ENCODE data around the gene FKBP5. TPM values are rescaled to one million over a fixed set of nuclear protein-coding genes. Genes with fewer than 3 reads are reported as not detected.

FKBP5 gene
- total RNA-seq, 1 experiment from 2014 or later = 33.9 TPM

DNA sequence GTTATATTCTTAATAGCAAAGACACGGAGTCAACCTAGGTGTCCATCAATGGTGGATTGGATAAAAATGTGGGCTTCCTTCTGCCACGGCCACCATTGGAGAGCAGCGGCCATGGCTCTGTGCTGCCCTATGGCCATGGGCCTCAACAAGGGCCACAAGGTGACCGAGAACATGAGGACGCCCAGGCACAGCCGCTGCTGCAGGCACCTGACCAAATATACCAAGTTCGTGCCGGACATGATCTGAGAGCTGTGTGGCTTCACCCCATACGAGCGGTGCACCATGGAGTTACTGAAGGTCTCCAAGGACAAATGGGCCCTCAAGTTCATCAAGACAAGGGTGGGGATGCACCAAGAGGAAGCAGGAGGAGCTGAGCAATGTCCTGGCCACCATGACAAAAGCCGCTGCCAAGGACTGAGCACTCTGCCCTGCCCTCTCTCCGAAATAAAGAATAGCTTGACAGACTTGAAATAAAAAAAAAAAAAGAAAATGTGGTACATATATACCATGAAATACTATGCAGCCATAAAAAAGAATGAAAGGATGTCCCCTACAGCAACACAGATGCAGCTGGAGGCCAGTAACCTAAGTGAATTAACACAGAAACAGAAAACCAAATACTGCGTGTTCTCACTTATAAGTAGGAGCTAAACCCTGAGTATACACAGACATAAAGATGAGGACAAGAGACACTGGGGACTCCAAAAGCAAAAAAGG, 81.0 kb downstream of the FKBP5 start:
- Histone ChIP-seq H2AFZ (ENCODE audit: low read length) (no peak overlapping the region), H3T11ph (ENCODE audit: low read length) (no peak overlapping the region), H3K23ac (ENCODE audit: insufficient read length, low read depth, low read length) (no peak overlapping the region), H4K91ac (ENCODE audit: insufficient read length, low read depth, low read length) (no peak overlapping the region), H3K18ac (ENCODE audit: insufficient read length, low read depth, low read length) (no peak overlapping the region), H2AK5ac (ENCODE audit: insufficient read length, low read length) (no peak overlapping the region), H3K79me2 (ENCODE audit: insufficient read depth, low read length) (no peaks in the 10 kb centered on the region), H3K23me2 (ENCODE audit: insufficient read length, low read depth, low read length, poor library complexity, severe bottlenecking) (no peaks in the 10 kb centered on the region), H4K5ac (ENCODE audit: insufficient read length, low read depth, low read length) (no peak overlapping the region), H2BK20ac (ENCODE audit: low read depth, low read length, poor library complexity, severe bottlenecking) (no peak overlapping the region), H2BK12ac (ENCODE audit: insufficient read length, low read depth, low read length) (no peak overlapping the region), H2BK5ac (ENCODE audit: insufficient read length, low read length) (no peak overlapping the region), H4K8ac (replicated peaks; ENCODE audit: insufficient read length, low read depth, low read length) (no peak overlapping the region), H3K4me2 (ENCODE audit: insufficient read depth, insufficient read length, low read length) (no peak overlapping the region), H3K4me1 (ENCODE audit: insufficient read depth, low read length) (no peaks in the 10 kb centered on the region), H3K4ac (ENCODE audit: low read depth, low read length) (no peak overlapping the region), H4K20me1 (ENCODE audit: control insufficient read depth, insufficient read depth, insufficient read length) (no peaks in the 10 kb centered on the region), H3K27me3 (ENCODE audit: insufficient read depth, low read length) (no peaks in the 10 kb centered on the region), H3K14ac (ENCODE audit: insufficient read depth, low read length) (no peak overlapping the region), H3K27ac (ENCODE audit: insufficient read length, low read depth, low read length) (no peak overlapping the region), H2BK15ac (ENCODE audit: low read depth, low read length) (no peak overlapping the region), H2BK120ac (ENCODE audit: low read depth, low read length, poor library complexity, severe bottlenecking) (no peak overlapping the region), H3K79me1 (ENCODE audit: insufficient read depth, low read depth, low read length, poor library complexity, severe bottlenecking) (no peaks in the 10 kb centered on the region), H3K56ac (ENCODE audit: insufficient read length, low read depth, low read length) (no peak overlapping the region), H3K9me3 (ENCODE audit: control insufficient read depth, low read depth, low read length) (no peaks in the 10 kb centered on the region), H3K9ac (ENCODE audit: extremely low read depth, insufficient read length, low read length) (no peak overlapping the region)
- peaks cover 9 to 24% (median 22%) of the 10 kb centered on the region in 3 experiments; a peak in 5 of 7 replicates for H3K36me3 Mint-ChIP-seq (ENCODE audit: insufficient read depth in 1 of 3, low read depth in 3 of 3)
- no peak overlapping the region for H3K27ac Mint-ChIP-seq
- no peak overlapping the region for H3K4me3 Mint-ChIP-seq
- no peak for TF ChIP-seq CTCF (conservative IDR thresholded peaks at IDR 0.05)
- DNase-seq = no peak
- H3K9me3 Mint-ChIP-seq = no peaks in the 10 kb centered on the region
- no peaks in the 10 kb centered on the region for H3K27me3 Mint-ChIP-seq (ENCODE audit: low read depth)
- no CpG with 5 or more reads among the region's 13 CpGs for WGBS (ENCODE audit: extremely low coverage, insufficient read length, low lambda C conversion rate)
- peaks cover 7 to 8% of the 10 kb centered on the region in 2 experiments for H3K4me1 Mint-ChIP-seq
